ENCODE results near the gene SMARCE1.

Gene SMARCE1

DNA sequence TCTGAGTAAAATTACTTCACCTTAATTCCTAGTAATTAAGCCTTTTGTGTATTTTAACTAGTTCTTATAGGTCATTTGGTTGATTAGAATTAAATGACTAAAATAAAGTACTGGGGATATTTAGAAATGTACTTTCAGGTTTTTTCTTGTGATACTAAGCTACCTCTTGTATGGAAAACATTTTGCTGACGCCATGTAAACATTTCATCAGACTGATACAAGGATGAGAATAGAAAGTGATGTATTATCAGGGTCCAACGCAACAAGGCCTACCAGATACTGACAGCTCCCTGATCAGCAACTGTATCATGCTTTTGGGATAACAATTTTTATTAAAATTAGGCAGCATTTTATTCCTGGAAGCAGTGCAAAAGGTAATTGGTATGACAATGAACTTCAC, 1.7 kb downstream of the SMARCE1 start:
- no peak for DNase-seq (ENCODE audit: low spot score)

DNA sequence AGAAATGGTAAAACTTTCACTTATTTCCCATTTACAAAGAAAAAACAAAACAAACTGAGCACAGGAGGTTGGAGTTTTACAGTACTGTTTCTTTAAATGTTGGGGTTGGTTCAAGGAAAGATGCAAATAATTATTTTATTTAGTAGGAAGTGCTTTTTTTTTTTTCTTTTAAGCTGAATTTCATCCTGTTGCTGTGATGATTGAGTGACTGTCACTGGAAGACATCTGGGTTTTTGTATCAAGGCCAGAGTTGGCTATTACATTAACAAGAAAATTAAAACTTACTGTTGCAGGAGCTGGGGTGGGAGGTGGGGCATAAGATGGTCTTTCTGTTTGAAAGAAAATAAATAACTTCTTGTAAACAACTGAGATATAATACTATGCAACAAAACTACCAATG, 2.3 kb downstream of the SMARCE1 start:
- no peak for DNase-seq (ENCODE audit: low spot score)

DNA sequence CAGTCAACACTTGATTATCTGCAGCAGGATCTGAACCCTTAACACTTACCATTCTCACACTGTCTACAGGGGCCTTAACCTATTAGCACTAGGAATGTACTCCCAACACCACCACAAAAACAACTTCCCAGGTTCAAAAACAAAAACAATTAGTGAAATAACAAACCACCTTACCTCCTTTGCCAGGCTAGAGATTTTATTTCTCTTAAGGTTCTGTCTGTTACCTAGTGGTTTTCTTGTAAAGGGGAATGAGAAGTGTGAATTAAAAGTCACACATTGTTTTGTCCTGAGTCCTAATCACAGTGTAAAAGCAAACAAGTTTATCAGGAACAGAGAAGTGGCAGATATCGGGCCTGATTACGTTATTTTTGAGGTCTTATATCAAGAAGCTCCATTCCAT, 9.7 kb downstream of the SMARCE1 start:
- no peak for DNase-seq (ENCODE audit: low spot score)

DNA sequence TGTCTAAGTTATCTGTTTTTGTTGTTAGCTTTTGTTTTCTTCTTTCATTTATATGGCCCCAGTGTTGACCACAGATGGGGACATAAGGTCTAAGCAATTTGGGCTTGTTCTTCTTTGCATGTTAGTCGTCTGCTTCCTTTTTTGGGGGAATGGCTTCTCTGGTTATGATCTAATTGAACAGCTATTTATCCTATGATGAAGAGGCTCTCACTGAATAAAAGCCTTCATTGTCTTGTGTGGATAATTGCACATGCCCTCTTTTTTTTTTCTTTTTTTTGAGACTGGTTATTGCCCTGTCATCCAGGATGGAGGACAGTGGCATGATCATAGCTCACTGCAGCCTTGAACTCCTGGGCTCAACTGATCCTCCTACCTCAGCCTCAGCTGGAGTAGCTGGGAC, 13.7 kb downstream of the SMARCE1 start:
- DNase-seq (ENCODE audit: low spot score), result no peak

DNA sequence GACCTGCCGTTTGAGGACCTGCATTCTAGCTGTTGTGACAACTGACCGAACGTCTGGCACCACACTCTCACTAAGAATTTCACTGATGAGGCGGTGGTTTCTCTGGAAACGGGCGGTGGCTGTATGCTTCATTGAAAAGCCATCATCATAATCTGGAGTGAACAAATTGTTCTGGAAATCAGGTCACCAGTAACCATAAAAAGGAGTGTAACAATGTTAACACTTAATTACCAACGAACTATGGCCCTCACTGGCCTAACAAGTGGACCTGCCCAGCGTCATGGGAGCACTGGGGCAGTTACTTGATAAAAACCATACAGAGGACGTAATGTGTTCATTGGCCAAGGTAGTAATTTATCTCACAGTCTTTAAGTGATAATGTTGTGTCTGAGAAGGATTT, 15.4 kb downstream of the SMARCE1 start:
- no peak for DNase-seq (ENCODE audit: low spot score)

DNA sequence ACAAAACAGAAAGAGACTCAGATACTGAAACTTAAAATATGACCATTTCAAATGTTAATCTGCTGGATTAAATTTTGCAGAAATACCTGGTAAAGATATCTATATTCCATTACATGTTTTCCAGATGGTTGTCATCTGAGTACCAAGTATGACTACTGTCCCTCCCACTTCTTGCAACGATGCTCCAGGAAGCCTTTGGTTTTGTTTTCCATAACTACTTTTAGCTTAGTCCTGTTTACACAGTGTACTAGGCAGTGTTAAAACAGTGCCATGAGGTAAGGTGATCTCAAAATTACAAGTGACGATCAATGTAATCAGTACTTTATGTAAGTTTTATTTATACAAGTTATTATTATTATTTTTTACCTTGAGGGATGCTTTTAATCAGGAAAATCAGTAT, 17.8 kb downstream of the SMARCE1 start:
- DNase-seq (ENCODE audit: low spot score), result no peak

DNA sequence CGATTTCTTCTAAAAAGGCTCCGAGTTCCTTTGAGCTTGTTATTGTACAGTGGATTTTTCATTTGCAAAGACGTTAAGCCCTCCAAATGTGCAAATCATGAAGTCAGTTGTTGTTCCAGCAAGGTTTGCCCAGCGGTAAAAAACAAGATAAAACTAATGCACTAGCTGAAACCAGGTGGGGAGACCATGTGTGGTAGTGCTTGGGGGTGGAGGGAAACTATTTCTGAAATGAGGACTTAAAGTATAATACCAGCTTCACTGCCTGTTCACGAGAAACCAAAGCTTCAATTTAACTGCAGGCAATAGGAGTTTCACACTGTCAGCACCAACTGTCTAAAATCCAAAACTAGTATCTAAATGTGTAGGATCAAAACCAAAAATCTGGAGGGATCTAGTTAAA, 22.3 kb downstream of the SMARCE1 start:
- no peak for DNase-seq (ENCODE audit: low spot score)

DNA sequence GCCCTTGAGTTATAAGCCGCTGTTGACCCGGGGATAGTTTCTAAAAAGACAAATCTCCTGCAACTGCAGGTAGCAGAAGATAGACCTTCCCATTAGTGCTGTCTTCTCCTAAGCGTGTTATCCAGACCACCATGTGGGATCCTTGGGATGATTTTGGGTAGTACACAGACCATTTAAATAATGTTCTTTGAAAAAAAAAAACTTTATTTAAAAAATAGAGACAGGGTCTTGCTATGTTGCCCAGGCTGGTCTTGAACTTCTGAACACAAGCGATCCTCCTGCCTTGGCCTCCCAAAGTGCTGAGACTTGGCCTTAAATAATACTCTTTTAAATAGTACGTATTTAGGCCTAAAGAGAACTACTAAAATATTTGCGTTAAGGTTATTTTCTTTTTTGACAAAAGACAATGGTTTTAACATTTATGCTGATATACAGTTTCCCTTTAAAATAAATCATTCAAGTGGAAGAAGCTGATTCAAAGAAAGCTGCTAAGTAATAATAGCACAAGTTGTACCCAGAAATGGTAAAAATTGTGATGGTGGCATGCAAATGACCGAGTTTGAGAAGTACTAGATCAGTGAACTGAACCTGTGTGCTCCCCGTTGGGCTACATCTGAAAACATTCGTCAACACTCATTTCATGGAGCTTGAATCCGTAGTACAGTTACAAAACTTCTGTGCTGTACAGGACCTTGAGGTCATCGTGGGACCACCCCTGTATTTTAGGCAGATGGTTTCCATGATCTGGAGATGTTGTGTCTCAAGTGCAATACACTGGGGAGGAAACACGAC, 24.0 kb downstream of the SMARCE1 start:
- DNase-seq (ENCODE audit: low spot score), result no peak

DNA sequence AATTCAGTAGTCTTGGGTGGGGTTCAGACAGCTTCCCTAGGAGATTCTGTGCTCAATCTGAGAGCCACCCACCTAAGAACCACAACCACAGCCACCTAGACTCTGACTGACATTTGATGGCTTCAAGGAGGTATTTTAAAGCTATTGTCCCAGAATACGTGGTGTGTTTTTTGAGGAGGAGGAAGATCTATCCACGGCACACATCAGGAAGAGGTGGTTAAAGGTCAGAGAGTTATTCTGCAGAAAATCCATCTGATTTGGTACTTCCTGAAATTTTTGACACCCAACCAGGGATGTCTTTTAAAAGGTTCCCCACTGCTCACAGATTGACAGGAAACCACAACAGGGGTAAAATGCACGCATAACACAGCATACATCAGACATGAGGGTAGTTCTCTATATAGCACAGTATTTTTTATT, 25.1 kb downstream of the SMARCE1 start:
- no peak for DNase-seq (ENCODE audit: low spot score)

DNA sequence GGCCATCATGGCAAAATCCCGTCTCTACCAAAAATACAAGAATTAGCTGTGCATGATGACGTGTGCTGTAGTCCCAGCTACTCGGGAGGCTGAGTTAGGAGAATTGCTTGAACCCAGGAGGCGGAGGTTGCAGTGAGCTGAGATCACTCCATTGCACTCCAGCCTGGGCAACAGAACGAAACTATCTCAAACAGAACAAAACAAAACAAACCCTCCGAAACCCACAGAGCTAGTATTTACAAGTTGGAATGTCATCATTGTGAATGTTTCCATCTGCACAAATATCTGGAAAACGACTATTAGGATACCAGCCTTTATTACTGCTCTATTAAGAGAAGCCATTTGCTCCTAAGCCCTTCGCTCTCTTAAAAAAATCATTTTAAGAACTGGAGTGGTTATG, 26.0 kb downstream of the SMARCE1 start:
- DNase-seq (ENCODE audit: low spot score), result no peak

DNA sequence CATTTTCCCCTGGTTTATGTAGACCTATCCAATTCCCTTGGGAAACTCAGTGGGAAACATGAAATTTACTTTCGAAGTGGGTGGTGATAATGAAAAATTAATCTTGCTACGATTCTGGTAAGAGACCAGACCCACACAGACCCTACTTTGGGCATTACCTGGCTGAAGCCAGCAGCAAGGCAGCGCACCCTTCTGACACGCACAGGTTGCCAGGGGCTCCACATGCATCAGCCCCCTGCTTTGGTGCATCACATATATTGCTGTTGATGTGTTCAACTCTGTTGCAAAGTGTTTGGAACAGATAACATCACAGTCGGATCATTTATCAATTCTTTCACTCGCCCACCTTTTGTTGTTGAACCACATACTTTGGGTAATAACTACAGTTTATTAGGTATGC, 26.6 kb downstream of the SMARCE1 start:
- no peak for DNase-seq (ENCODE audit: low spot score)

DNA sequence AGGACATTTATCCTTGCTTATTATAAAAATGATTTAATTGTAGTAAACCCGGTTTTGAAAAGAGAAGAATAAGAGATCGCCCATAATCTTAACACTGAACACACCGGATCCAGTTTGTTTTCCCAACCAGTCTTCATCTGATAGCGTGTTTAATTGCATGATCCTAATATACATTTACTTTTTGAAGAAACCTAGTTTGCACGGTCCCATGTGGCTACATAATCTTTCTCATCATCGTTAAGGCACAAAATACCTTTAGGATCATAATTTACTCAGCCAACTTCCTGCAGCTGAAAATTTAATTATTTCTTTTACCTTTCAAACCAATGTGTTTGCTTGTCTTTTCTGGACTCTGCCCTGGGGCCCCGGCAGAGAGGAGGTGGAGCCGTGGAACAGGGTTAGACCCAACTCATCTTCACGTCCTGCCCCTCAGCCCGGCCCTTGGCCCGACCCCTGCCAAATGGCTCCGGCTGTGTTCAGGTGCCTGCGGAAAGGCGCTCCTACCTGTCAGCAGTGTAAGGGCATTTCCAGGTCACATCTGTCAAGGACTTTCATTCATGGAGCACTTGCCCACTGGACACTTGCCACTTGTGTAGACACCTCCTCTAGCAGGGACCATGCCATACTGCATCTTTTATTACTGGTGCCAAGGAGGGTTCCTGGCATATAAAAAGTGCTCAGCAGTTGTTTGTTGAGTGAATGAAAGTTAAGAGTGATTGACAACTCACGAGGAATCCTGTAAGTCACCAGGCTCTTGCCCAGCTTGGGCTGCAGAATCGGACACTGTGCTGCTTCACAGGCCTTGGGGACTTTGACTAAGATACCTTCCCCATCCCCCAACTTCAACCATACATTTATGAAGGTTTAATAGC, 28.6 kb downstream of the SMARCE1 start:
- no peak for DNase-seq (ENCODE audit: low spot score)

DNA sequence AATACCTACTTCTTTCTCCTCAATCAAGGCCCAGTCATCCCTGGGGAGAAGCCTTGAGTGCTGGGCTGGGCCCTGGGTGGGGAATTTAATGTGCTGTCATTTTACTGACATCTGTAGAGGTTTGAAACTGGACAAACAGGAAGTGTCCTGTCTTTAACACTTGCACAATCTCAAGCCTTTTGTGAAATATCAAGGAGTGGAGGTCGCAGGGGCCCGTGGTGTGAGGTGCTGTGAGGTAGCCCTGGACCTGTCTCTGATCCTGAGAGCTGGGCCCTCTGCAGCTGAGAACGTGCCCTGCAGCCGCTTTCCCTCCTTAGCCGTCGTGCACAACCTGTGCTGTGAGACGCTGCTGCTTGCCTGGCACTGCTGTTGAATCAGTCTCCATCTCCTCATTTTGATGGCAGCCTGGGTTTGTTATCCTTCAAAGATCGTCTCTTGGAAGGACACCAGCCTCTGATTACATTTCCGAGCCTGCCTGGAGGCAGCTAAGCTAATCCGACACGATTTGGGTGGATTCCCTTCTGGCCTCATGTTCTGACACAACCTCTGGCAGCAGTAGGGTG, 29.9 kb downstream of the SMARCE1 start:
- DNase-seq (ENCODE audit: low spot score), result no peak

DNA sequence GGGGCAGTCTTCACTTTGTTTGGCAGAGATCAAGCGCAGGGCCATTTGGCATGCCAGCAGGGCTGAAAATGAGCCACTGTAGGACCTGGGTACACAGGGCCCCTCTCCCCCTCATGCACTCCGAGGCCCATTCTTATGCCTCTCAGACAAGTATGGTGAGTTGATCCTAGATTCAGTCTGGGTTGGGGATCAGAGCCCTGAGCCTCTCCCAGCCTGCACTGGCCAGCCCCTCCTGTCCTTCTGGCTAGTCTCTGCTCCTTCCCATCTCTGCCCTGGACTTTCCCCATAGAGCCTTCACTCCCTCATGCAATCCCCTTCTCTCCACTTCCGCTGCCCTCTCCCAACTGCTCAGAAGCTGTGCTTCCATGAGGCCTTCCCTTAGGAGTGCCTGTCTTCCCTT, 31.0 kb downstream of the SMARCE1 start:
- DNase-seq (ENCODE audit: low spot score), result no peak

DNA sequence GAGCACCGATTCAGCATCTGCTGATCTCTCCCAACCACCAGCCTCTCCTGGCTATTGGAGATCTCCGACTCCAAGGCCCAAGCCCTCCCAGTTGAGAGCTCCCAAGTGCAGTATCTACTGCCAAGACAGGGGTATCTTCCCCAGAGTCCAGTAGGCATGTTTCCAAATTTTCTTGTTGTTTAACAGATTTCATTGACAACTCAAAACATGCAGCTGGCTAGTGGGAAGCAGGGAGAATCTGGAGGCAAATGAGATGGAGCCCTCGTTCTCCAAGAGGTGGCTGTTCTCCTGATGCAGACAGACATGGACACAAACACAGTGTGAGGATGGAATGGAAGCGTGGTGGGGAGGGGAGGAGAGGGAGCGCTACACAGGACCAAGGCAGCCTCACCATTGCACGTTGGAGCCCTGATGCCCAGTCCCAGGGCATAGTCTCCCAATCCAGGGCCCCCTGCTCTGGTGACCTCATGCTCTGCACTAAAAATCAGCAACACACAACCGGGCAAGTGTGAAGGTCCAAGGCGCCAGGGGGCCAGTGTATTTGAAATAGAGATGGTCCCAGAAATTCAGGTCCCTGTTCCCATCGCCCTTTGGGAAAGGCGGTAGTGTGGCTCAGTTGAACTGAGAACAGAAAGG, 31.7 kb downstream of the SMARCE1 start:
- no peak for DNase-seq (ENCODE audit: low spot score)

DNA sequence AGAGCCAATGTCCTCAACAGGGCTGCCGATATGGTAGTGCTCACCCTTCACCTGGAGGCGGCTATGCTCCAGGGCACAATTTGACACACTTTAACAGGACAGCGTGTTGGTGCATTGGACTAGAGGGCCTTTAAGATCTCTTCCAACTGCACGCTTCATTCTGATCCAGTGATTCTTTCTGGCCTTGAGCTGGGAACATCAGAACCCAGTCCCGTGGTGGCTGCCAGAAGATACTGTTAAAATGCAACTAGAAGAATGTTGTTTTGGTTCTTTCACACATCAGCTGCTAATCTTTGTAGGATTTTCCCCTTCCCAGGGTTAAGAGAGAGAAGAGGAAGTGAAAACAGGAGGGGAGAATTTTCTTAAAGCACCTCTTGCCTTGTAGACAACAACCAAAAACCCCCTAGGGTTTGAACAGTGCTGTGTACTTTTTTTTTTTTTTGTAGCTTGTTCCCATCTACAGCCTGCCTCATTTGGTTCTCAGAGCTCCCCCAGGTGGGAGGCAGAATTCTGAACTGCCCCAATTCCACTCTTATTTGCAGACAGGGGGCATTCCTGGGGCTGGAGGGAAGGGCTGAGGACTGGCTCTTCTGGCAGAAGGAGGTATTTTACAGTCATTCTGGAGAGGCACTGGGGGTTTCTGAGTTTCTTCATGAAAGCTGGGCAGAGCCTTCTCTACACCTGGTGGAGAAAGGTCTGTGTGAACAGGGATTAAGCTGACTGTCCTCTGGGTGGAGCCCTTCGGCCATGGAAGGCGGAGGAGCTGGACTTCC, 32.4 kb downstream of the SMARCE1 start:
- DNase-seq (ENCODE audit: low spot score), result no peak

DNA sequence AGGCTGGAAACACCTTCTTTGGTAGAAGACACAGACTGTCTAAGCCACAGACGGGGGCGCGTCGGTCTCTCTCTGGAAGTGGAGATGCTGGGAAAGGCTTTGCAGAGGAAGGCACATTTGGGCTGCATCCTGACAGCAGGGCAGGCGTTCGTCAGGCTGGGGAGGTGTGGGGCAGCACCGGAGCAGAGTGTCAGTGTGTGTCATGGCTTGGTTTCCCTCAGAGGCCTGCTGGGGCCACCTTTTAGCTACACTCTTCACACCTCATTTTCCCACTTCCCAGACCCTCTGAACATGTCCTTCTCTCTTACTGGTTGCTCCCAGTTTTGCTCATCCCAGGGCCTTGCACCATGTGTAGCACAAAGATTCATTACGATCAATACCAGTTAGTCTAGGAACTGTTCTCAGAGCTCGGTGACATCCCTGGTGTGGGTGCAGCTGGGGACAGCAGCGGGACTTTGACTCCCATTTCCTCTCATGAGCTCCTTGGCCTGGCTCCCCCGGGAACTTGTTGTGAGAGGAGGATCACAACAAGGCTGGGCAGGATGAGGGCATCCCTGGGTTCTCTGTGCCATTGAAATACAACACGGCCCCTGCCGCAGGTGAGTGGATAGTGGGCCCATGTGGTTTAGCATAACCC, 33.1 kb downstream of the SMARCE1 start:
- no peak for DNase-seq (ENCODE audit: low spot score)

DNA sequence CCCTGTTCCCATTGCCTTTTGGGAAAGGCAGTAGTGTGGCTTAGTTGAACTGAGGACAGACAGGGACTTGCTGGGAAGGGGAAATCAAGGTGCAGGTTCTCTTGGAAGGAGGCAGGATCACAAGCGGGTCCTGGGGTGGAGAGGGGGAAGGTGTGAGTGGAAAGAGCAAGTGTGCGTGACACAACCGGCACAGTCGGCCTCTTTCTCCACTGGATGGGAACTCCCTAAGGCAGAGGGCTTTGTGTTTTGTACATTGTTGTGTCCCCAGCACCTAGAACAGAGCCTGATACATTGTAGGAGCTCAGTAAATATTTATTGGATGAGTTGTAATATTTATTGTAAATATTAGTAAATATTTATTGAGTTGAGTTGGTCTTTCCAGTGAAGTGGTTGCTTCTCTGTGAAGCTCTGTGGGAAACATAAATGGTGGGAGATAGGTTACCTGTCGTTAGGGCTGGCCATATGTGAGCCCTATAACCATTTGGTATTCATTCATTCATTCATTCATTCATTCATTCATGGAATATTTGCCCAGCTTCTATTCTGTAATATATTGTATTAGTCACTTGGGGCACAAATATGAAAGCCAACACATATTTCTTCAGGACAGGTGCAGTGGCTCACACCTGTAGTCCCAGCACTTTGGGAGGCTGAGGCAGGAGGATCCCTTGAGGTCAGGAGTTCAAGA, 34.0 kb downstream of the SMARCE1 start:
- no peak for DNase-seq (ENCODE audit: low spot score)

DNA sequence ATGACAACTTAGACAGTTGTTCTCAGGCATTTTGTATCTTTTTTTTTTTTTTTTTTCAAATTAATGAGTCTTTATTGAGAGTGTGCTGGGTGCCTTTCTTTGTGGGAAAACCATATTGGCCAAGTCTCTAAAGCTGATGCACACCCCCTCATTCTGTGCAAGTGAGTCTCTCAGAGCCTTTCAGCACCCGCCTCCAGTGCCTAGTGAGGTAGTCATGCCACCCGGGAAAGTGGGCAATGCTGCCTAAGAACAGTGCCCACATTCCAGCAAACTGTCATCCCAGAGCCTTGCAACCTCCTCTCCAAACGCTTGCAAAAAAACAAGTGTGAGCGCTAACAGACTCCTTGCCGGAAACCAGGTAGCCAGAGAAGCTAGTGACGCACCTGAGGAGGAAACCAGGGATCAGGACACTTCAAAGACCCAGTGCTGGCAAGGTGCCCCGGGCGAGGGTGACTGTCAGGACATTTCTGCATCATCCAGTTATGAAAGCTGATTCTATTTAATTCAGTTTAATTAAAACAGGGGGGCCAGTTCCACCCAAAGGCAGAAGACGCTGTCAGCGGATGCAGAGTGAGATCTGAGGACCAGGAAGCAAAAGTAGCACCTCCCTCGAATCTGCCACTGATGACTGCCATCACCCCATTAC, 34.9 kb downstream of the SMARCE1 start:
- peak; percentile 70 for DNase-seq (ENCODE audit: low spot score)

DNA sequence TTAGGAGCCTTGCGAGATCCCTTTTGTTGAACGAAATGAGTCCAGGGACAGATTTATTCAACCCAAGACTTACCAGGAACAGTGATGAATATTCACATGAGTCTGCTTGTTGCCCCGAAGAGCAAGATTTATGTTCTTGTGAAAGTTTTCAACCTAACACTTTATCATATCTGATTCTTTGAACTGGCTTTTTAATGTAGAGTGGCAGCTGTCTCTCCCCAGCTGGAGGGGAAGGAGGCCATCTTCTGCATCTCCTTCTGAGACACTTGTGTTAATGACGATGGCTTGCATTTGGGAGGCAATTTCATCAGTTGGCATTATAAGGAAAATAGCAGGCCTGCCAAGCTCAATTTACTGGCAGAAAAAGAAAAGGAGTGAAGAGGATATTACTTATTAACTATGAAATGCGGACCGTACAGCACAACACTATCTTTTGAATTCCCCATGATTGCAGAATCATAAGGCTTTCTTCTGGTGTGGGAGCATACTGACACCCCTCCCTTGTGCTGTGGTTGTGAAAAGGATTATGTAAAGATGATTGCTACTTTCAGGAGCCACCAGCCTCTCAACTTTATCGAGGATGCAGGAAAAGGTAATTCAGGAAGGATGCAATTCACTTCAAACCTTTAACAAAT, 35.7 kb downstream of the SMARCE1 start:
- DNase-seq (ENCODE audit: low spot score), result peak; percentile 16

Measured in Ammon's horn (tissue), 1 donor.